Upper lobe of left lung (tissue), 6 donors: ENCODE results near the gene OR52E6. TPM values are rescaled to one million over a fixed set of nuclear protein-coding genes. Genes with fewer than 3 reads are reported as not detected.

Source experiments
- ATAC-seq, 2 donors: fragments of 200-7000 bp; cut with Tn5 transposase; one replicate each; pipeline ENCODE4 v1.9.1; 2022; ENCODE audit warnings: mild to moderate bottlenecking in 2 of 2, moderate library complexity in 2 of 2; ENCODE audit not compliant: low FRiP score in 2 of 2
- DNase-seq, 2 donors: peaks; one replicate each; pipeline ENCODE4 v3.0.0-alpha.2; 2019 to 2020
- H3K27ac ChIP-seq, 4 donors: fragments of 200-600 bp; sonication (generic); one replicate each; pipeline ENCODE4 v1.5.1; 2016 to 2019
- H3K27me3 ChIP-seq, 4 donors: fragments of 200-600 bp; sonication (generic); one replicate each; pipeline ENCODE4 v1.5.1; 2017 to 2019
- H3K36me3 ChIP-seq, 4 donors: fragments of 200-600 bp; sonication (generic); one replicate each; pipeline ENCODE4 v1.5.1; 2016 to 2019
- H3K4me1 ChIP-seq, 4 donors: fragments of 200-600 bp; sonication (generic); one replicate each; pipeline ENCODE4 v1.5.1; 2018 to 2019
- H3K4me3 ChIP-seq, 4 donors: fragments of 200-600 bp; sonication (generic); one replicate each; pipeline ENCODE4 v1.5.1; 2017 to 2019; ENCODE audit warnings: mild to moderate bottlenecking in 2 of 4, moderate library complexity in 1 of 4
- H3K9me3 ChIP-seq, 4 donors: fragments of 200-600 bp; sonication (generic); one replicate each; pipeline ENCODE4 v1.5.1; 2018 to 2019
- CTCF ChIP-seq, 6 experiments: fragments of 450-650 bp in 4 of 6; fragments of 200-600 bp in 2 of 6; sonication (generic) in 2 of 6; IDR thresholded peaks; one replicate each; pipeline ENCODE4 v1.5.1; 2016 to 2019; ENCODE audit warnings: antibody characterized with exemption in 6 of 6
- EP300 ChIP-seq, 4 donors: sonication (generic); formaldehyde crosslinking; IDR thresholded peaks; one replicate each; pipeline ENCODE4 v1.5.1; 2017; ENCODE audit warnings: antibody characterized with exemption in 4 of 4, control low read depth in 2 of 4
- POLR2A ChIP-seq, 4 donors: fragments of 450-650 bp; IDR thresholded peaks; one replicate each; pipeline ENCODE4 v1.5.1; 2016 to 2017; ENCODE audit warnings: antibody characterized with exemption in 4 of 4, mild to moderate bottlenecking in 2 of 4
- POLR2AphosphoS5 ChIP-seq, 2 donors: sonication (generic); formaldehyde crosslinking; IDR thresholded peaks; one replicate each; pipeline ENCODE4 v1.5.1; 2017; ENCODE audit warnings: antibody characterized with exemption in 2 of 2
- WGBS, 2 donors: methylation state at CpG; one replicate each; pipeline ENCODE4 v1.1.5; 2017 to 2018; 5-methylcytosine and 5-hydroxymethylcytosine counted together
- total RNA-seq, 6 donors: library from RNA; depleted of rRNA in 4 of 6; stranded (reverse); fragments of >200 nt in 4 of 6; gene quantifications; one replicate each; pipeline versions ENCODE4 v1.1.0 to v1.2.1, GENCODE V29; 2016 to 2021
- donor health status: DM: no; HTN: no; CAD: no; lungs with moderate emphysema.
- donor health status: DM: no; HTN: yes; CAD: no; lungs with severe emphysema.

Gene OR52E6
- total RNA-seq, 6 donors from 2014 or later: not detected

GRCh38 chr11:5818245-5818886 is 23.3 kb downstream of the OR52E6 start:
- DNase-seq (no peak), ATAC-seq (no peak)
- Histone ChIP-seq H3K4me1 (peaks cover 0 to 4% (median 1%) of the 10 kb centered on the region in 4 donors), H3K4me3 (no peak overlapping the region), H3K9me3 (no peaks in the 10 kb centered on the region), H3K36me3 (no peaks in the 10 kb centered on the region), H3K27me3 (no peaks in the 10 kb centered on the region), H3K27ac (no peak overlapping the region)
- WGBS, 2 donors: 32 to 36% methylated on average over 1 of the region's 1 CpG
- TF ChIP-seq CTCF (IDR thresholded peaks at IDR 0.05) (no peak), POLR2AphosphoS5 (IDR thresholded peaks at IDR 0.05) (no peak), EP300 (IDR thresholded peaks at IDR 0.05) (no peak), POLR2A (IDR thresholded peaks at IDR 0.05) (no peak)

GRCh38 chr11:5815534-5815933 is 26.2 kb downstream of the OR52E6 start:
- Histone ChIP-seq H3K27ac (peak overlapping the region in 1 of 4 donors; percentile 54), H3K27me3 (no peaks in the 10 kb centered on the region), H3K9me3 (no peaks in the 10 kb centered on the region), H3K36me3 (no peaks in the 10 kb centered on the region), H3K4me1 (peaks cover 0 to 4% (median 1%) of the 10 kb centered on the region in 4 donors), H3K4me3 (no peak overlapping the region)
- WGBS, 2 donors: 55% methylated on average over 4 of the region's 4 CpGs
- TF ChIP-seq CTCF (IDR thresholded peaks at IDR 0.05) (no peak), POLR2AphosphoS5 (IDR thresholded peaks at IDR 0.05) (no peak), EP300 (IDR thresholded peaks at IDR 0.05) (no peak), POLR2A (IDR thresholded peaks at IDR 0.05) (no peak)
- DNase-seq (no peak), ATAC-seq (peak in 1 of 2 donors; percentile 44)

- Histone ChIP-seq H3K27me3 (no peaks in the 10 kb centered on the region), H3K4me3 (no peak overlapping the region), H3K9me3 (no peaks in the 10 kb centered on the region), H3K36me3 (no peaks in the 10 kb centered on the region), H3K27ac (no peak overlapping the region), H3K4me1 (peaks cover 0 to 14% (median 3%) of the 10 kb centered on the region in 4 donors)
- WGBS, 2 donors: 72 to 77% methylated on average over 6 of the region's 6 CpGs
- TF ChIP-seq CTCF (IDR thresholded peaks at IDR 0.05): no peak
- no peak for TF ChIP-seq POLR2A (IDR thresholded peaks at IDR 0.05)
- no peak for TF ChIP-seq EP300 (IDR thresholded peaks at IDR 0.05)
- no peak for TF ChIP-seq POLR2AphosphoS5 (IDR thresholded peaks at IDR 0.05)
- ATAC-seq: no peak
- no peak for DNase-seq
These were observed 31.5 kb downstream of the OR52E6 start for GRCh38 chr11:5809905-5810795.

- Histone ChIP-seq H3K4me1 (peaks cover 0 to 14% (median 3%) of the 10 kb centered on the region in 4 donors), H3K36me3 (no peaks in the 10 kb centered on the region), H3K9me3 (peaks cover 0 to 2% (median 0%) of the 10 kb centered on the region in 4 donors), H3K27me3 (no peaks in the 10 kb centered on the region), H3K27ac (no peak overlapping the region), H3K4me3 (peak overlapping the region in 3 of 4 donors; percentile 46 to 53 (median 52))
- 23 to 32% methylated on average over 5 of the region's 5 CpGs for WGBS, 2 donors
- DNase-seq: no peak
- TF ChIP-seq CTCF (IDR thresholded peaks at IDR 0.05) (no peak), EP300 (IDR thresholded peaks at IDR 0.05) (no peak), POLR2A (IDR thresholded peaks at IDR 0.05) (no peak), POLR2AphosphoS5 (IDR thresholded peaks at IDR 0.05) (no peak)
- ATAC-seq: peak; percentile 31 to 37
These were observed 32.6 kb downstream of the OR52E6 start for GRCh38 chr11:5809122-5809519.
